RPMI8226 (cell line): ENCODE data around the gene NR2C1.
"Not testable (repeated sequence)": the region's sequence is repeated elsewhere in the genome, so short reads cannot be mapped to it uniquely, and the experiment has no call there.

ENCODE experiments used
- DNase-seq: peaks from one replicate; pipeline ENCODE4 v3.0.0-alpha.2; 2015

The NR2C1 gene

GRCh38 chr12:95072900-95073697 is at the start of gene NR2C1:
Gene NR2C1, minus strand, starts transcription at chr12:95073618. Its CDS starts 6,234 bp downstream, at chr12:95067384.
- peak; percentile 97 for DNase-seq

- DNase-seq: no peak
Measured at GRCh38 chr12:95118788-95119179, 45.4 kb upstream of the NR2C1 start.

- DNase-seq: no peak
Measured at GRCh38 chr12:95118138-95118787, 44.8 kb upstream of the NR2C1 start.

GRCh38 chr12:95117178-95117599 is 43.8 kb upstream of the NR2C1 start:
- peak; percentile 79 for DNase-seq

GRCh38 chr12:95116773-95117172 is 43.4 kb upstream of the NR2C1 start:
- DNase-seq: no peak

- no peak for DNase-seq
Measured at GRCh38 chr12:95116341-95116740, 42.9 kb upstream of the NR2C1 start.

GRCh38 chr12:95115641-95116040 is 42.2 kb upstream of the NR2C1 start:
- DNase-seq: no peak

- DNase-seq: no peak
Measured at GRCh38 chr12:95114766-95115405, 41.5 kb upstream of the NR2C1 start.

GRCh38 chr12:95107362-95107761 is 33.9 kb upstream of the NR2C1 start:
- DNase-seq: no peak

GRCh38 chr12:95105540-95105939 is 32.1 kb upstream of the NR2C1 start:
- no peak for DNase-seq

- DNase-seq: no peak
Measured at GRCh38 chr12:95104919-95105452, 31.6 kb upstream of the NR2C1 start.

GRCh38 chr12:95102916-95103671 is 29.7 kb upstream of the NR2C1 start:
- DNase-seq: no peak

- not testable (repeated sequence) for DNase-seq
Measured at GRCh38 chr12:95101957-95102356, 28.5 kb upstream of the NR2C1 start.

GRCh38 chr12:95100264-95101190 is 27.1 kb upstream of the NR2C1 start:
- no peak for DNase-seq

GRCh38 chr12:95099270-95099790 is 25.9 kb upstream of the NR2C1 start:
- no peak for DNase-seq

- DNase-seq: no peak
Measured at GRCh38 chr12:95096852-95097251, 23.4 kb upstream of the NR2C1 start.

GRCh38 chr12:95096378-95096777 is 23.0 kb upstream of the NR2C1 start:
- no peak for DNase-seq

- not testable (repeated sequence) for DNase-seq
Measured at GRCh38 chr12:95095866-95096265, 22.4 kb upstream of the NR2C1 start.

- no peak for DNase-seq
Measured at GRCh38 chr12:95089462-95089861, 16.0 kb upstream of the NR2C1 start.

GRCh38 chr12:95088379-95088778 is 15.0 kb upstream of the NR2C1 start:
- no peak for DNase-seq

- no peak for DNase-seq
Measured at GRCh38 chr12:95085612-95086011, 12.2 kb upstream of the NR2C1 start.
